ENCODE measurements around the gene HSD11B1L.
A peak's percentile ranks its signal among the peaks of the same experiment; 100 is the strongest.
"Not testable (repeated sequence)": the region's sequence is repeated elsewhere in the genome, so short reads cannot be mapped to it uniquely, and the experiment has no call there.

The HSD11B1L gene

DNA sequence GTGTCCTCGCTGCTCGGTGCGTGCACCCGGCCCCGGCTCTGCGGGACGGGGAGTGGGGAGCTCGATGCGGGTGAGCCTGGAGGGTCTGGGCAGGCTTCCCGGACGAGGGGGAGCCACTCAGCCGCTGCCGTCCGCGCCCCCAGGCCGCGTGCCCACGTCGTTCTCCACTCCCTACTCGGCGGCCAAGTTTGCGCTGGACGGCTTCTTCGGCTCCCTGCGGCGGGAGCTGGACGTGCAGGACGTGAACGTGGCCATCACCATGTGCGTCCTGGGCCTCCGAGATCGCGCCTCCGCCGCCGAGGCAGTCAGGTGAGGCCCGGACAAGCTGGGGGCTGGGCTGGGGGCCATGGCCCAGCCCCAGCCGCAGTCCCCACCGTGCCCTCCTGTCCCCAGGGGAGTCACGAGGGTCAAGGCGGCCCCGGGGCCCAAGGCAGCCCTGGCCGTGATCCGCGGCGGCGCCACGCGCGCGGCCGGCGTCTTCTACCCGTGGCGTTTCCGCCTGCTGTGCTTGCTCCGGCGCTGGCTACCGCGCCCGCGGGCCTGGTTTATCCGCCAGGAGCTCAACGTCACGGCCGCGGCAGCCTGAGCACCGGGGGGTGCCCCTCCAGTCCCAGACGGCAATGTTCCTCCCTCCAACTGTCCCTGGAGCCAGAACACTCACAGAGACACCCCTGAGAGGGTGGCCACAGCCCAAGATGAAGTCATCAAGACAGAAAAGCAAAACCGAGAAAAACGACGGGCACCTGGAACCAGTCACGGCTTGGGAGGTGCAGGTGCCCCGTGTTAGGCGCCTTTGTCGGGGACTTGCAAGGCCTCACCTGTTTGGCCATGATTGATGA lies 6.8 kb downstream of the HSD11B1L start:
- no peak for DNase-seq (ENCODE audit: low spot score)

DNA sequence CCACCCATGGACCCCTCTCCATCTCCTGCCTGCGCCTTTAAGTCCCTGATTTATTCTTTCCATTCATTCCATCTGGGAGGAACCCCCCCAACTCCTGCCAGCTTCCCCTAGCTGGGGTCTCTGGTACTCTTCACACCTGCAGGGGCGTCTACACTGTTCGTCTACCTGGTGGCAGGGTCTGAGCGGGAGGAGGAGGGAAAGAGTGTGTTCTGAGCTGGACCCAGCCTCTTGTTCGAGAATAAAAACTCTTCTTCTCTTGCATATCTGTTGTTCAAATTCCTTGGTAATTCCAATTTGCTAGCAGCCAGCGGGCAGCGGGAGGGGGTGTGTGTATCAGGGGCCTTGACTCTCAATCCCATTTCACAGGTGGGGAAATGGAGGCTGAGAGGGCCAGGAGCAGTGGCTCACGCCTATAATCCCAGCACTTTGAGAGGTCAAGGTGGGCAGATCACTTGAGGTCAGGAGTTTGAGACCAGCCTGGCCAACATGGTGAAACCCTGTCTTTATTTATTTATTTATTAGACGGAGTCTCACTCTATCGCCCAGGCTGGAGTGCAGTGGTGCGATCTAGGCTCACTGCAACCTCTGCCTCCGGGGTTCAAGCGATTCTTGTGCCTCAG lies 7.5 kb downstream of the HSD11B1L start:
- DNase-seq (ENCODE audit: low spot score): not testable (repeated sequence)

DNA sequence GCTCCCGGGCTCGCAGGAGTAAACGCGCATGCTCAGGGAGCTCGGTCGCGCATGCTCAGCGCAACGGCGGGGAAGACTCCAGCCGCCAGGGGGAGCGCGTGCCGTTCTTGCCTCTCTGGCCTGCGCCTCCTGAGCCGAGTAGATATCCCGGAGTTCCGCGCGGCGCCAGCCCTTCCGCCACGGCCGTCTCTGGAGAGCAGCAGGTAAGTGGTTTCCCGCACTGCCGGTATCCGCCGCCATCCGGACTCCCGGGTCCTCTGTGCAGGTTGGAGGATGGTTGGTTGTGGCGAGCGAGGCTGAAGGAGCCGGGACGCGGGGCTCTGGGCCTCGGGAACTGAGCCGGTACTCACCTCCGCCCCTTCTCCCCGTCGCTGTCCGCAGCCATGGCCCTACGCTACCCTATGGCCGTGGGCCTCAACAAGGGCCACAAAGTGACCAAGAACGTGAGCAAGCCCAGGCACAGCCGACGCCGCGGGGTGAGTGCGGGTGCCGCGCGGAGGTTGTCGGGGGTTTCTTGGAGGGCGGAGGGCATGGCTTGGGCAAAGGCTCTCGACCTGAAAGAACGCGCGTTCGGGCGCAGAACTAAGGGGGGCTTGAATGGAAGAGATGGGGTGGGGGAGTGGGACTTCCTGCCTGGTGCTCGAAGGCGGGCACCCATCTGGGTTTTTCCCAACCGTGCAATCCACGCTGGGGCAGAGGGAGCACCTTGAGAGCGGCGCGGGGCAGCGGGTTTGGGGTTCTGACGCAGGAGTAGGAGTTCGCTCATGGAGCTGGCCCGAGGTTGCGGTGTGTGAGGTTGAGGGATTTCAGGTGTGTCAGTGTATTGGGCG lies 9.5 kb downstream of the HSD11B1L start, which contains the start of gene RPL36:
Gene RPL36 (plus strand): TSS at position 171 of the 830 bp plus-strand sequence. CDS start 213 bp downstream, at position 384.
- DNase-seq (ENCODE audit: low spot score): peak; percentile 88

DNA sequence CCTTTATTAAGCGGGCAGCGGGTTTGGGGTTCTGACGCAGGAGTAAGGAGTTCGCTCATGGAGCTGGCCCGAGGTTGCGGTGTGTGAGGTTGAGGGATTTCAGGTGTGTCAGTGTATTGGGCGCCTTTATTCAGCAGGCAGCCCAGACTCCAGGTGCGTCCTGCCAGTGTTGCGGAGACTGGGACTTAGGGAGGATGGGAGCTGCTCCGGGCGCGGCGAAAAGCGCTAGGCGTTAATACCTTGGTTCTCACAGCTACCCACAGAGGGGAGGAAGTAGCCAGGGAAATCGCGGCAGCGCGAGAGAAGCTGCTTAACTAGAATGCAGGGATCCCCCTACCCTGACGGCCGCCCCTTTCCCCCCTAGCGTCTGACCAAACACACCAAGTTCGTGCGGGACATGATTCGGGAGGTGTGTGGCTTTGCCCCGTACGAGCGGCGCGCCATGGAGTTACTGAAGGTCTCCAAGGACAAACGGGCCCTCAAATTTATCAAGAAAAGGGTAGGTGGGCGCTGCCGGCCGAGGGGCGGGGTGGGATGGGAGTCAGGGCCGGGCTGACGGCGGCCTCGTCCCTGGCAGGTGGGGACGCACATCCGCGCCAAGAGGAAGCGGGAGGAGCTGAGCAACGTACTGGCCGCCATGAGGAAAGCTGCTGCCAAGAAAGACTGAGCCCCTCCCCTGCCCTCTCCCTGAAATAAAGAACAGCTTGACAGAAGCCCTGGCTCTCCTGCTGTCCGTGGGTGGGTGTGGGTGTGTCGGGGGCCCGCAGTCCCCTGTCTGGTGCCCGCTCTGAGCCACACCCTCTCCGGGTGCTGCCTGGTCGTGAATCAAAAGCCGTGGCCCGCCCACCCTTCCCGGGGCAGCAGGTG lies 10.4 kb downstream of the HSD11B1L start:
- DNase-seq (ENCODE audit: low spot score): peak; percentile 65

DNA sequence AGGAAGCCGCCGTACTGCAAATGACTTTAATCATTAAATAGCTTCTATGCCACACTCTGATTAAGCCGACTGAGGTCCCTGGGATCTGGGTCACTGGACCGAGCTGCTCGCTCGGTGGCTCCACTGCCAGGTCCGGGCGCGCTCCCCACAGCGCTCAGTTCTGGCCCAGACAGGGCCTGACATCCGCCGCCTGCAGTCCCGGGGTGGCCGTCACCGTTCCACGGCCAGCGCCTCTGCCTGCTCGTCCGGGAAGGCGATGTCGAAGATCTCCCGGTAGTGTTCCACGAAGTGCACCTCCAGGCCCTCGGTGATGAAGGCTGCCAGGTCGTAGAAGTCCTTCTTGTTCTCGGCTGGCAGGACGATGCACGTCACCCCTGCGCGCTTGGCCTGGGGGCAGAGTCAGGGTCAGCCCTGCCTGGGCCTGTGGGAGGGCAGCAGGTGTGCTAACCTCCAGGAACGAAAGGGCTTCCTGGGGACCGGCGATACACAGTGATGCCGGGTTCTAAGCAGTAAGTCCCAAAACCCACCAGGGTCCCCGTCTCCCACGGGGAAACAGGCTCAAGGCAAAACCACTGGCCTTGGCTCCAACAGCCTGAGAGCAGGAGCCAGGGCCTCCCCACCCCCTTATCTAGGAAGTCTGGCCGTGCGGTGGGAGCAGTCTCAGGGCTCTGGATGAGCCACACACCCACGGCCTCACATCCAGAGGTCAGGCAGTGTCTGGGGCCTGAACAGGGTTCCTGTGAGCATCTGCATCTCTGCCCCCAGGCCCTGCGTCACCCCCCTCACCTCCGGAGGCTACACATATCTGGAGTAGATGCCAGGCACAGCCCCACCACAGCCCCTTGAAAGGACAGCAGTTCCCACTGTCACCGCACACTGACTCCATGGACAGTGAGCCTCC lies 11.2 kb downstream of the HSD11B1L start:
- DNase-seq (ENCODE audit: low spot score): no peak

DNA sequence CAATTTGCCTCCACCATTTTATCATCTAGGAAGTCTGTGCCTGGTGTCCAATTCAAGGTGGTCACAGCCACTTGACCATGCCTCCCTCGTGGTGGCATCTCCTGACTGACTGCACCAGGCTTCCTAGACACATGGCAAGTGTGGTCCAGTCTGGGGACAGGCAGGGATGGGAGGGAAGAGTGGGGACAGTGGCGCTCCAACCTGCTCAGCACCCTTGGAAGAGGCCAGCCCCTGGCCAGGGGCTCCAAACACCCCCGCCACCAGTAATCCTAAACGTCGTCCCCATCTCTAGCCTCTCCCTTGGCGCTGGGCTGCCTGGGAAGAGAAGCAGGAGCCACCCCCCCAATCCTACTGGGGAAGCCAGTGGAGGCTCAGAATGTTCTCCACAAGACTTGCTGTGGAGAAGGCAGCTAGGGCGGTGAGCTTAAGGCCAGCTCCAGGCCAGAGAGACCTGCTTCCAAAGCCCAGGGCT lies 11.9 kb downstream of the HSD11B1L start:
- no peak for DNase-seq (ENCODE audit: low spot score)

DNA sequence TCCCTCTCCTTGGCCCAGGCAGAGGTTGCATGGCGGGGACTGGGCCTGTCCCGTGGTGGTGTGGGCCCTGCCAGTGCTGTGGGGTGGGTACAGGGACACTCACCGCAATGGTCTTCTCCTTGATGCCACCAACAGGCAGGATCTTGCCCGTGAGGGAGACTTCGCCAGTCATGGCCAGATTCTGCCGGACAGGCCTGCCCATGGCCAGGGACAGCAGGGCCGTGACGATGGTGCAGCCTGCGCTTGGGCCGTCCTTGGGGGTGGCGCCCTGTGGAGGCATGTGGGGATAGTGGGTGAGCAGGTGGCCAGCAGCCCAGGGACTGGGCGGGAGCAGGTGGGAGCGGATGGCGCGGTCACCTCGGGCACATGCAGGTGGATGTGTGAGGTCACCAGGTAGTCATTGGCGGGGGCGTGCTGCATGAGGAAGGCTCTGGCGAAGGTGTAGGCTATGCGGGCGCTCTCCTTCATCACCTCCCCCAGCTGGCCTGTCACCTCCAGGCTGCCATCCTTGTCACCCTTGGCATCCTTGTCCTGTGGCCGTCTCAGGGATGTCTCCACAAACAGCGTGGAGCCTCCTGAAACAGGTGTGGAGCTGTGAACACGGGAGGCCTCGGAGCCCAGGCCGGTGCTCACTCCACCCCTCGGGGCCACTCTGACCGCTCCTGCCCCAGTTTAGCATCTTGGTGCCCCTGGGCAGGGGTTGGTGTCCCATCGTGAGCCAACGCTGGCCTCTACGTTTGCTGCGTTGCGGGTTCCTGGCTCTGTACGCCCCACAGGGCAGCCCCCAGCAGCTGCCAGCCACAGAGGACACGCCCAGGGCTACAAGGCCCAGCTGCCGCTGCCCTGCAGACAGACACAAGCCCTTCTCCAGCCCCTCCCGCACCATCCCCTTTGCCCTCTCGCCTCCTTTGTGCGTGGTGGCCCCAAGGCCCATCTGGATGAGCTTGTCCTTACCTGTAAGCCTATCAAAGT lies 12.7 kb downstream of the HSD11B1L start:
- peak; percentile 26 for DNase-seq (ENCODE audit: low spot score)

DNA sequence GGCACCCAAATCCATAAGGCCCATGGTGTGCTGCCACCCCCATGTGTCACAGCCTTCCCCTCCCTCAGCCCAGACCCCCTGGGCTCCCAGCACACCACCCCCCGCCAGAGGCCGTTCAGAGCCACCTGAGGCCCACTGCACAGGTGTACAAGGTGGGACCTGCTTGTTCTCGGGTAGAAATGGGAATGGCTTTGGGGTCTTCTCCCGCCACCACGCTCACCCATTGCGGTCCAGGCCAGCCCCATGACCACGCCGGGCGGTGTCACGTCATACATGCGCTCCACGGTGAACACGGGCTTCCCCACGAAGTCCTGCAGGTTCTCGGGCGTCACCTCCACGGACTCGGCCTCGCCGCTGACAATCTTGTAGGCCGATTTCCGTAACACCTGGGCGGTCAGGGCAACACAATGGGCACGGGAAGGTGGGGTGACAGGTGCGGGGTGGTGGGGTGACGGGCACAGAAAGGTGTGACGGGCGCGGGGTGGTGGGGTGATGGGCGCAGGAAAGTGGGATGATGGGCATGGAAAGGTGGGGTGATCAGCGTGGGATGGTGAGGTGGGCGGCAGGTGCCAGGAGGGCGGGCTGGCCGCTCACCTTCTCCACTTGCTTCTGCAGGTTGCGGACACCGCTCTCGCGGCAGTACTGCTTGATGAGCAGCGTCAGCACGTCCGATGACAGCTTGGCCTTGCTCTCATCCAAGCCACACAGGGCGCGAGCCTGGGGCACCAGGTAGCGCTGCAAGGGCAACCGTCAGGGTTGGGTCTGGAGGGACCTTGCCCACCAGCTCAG lies 13.5 kb downstream of the HSD11B1L start:
- no peak for DNase-seq (ENCODE audit: low spot score)

DNA sequence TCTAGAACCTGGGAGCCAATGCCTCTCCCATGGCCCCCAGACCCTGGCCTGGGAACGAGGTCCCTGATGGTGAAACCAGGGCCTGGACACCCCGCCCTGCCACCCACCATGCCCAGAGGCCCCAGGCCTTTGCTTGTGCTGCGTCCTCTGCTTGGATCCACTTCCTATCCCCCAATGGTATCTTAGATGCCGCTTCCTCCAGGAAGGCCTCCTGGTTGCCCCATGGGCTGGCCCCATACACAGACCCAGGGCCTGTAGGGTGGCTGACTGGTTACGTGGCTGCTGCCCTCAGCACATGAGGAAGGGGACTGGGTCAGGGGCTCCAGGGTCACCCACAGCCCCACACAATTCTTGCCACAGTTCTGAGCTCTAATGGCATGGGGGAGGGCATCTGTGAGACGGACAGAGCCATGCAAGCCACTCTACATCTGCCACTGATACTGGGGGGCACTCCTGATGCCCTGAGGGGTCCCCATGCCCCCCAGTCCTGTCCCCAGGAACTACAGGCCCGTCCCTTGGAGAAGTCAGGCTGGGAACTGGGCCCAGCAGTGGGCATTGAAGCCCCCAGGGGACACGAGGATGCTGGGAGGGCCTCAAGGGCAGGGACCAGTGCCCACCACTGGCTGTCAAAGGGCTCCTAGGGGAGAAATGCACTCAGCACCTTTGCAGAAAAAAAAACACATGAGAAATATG lies 14.3 kb downstream of the HSD11B1L start:
- DNase-seq (ENCODE audit: low spot score): no peak

DNA sequence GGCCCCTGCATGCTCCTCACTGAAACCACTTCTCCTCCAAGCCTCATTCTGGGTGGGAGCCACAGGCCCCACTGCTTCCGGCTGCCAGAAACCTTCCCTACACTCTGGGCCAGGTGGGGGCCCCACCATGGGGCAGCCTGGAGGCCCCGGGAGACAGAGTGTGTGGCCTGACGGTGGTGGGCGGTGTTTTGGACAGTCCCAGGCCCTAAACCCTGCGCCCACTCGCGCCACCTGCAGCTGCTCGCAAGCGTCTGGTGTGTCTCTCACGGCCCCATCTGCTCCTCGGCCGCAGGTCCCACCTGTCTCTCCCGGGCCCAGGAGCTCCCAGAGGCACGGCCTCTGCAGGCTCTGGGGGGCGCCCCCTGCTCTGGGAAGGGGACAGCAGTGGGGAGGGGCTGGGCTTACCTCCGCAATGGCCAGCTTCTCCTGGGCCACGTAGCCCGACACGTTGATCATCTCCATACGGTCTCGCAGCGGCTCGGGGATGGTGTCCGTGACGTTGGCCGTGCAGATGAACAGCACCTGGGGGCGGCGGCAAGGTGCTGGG lies 14.9 kb downstream of the HSD11B1L start:
- DNase-seq (ENCODE audit: low spot score): no peak

DNA sequence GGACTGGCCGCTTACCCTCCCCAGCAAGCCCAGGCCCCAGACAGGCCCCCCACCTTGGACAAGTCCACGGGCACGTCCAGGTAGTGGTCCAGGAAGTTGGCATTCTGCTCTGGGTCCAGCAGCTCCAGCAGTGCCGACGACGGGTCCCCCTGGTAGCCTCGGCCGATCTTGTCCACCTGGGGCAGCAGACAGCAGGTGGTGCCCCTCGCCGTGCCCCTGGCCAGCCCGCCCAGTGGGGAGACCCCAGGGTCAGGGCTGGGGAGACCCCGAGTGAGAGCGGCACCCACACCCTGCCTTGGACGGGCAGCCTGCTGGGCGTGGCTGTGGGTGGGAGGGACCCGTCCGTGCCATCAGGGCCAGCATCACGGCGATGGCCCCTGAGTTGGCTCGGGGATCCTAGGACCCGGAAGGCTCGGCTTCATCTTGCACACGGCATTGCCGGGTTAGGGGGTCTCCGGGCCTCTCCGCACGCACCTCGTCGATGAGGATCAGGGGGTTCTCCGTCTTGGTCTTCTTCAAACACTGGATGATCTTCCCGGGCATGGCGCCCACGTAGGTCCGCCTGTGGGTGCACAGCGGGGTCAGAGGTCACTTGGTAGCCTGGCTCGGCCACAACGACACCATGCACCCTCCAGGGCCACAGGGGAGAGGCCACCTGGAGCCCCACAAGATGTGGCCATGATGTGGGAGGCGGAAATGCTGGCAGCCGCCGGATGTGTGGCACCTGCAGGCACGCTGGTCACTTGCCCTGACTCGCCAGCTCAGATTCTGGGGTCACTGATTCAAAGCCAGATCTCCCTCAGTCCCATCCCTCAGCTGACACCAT lies 15.6 kb downstream of the HSD11B1L start:
- no peak for DNase-seq (ENCODE audit: low spot score)

DNA sequence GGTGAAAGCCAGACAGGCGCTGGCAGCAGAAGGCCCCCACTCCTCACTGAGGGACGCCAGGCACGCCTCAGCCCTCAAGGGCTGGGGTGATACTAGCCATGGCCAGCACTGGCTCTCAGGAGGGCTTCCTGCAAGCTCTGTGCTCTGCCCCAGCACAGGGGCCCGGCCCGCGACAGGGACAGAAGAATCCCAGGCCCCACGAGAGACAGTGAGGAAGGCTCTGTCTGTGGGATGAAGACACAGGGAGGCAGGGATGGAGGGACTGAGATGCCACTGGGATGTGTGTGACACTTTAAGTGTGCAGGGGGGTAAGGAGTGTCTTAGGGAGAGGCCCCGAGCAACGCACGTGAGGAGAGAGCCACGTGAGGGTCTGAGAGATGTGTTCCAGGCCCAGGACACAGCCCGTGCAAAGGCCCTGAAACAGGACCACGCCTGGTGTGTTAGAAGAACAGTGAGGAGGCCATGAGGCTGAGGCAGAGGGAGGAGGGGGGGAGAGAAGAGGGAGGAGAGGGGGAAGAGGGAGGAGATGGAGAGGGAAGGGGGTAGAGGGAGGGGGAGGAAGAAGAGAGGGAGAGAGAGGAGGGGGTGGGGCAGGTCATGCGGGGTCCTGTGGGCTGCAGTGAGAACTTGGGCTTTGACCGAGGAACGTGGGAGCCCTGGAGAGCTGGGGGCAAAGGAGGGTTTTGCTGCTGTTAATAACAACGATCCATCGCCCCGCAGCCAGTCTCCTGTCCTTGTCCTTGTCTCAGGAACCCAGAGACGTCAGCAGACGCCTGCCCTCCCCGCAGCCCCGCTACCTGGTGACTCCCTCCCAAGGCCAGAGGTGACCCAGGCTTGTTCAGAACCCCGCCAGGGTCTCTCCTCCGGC lies 16.4 kb downstream of the HSD11B1L start:
- no peak for DNase-seq (ENCODE audit: low spot score)

DNA sequence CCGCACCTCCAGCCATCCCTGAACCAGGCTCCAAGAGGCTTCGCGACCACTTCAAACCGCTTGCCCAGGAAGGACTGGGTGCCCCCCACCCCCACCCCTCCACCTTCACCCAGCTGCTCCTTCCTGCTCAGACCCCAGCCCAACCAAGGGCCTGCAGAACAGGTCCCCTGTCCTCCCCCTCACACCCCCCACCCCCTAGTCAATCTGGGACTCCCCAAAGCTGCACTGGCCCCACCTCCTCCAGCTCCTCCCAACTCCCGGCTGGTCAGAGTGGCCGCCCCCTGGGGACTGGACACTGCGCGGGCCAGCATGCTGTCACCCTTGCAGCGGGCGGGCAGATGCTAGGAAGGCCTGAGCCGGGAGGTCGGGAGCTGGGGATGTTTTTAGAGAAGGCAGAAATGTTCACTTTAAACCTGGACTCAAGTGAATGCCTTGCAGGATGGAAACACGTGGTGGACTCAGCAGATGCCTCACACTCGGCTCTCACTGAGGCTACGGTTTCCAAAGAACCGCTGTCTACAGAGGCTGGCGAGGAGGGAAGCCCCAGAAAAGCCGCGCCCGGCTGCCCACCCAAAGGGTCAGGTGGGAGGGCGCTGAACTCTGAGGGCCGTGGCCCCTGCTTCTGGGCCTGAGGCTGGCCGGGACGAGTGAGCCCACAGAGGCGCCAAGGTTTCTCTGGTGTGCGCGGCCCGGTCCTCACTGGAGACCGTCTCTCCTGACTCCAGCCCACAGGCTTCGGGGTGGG lies 17.2 kb downstream of the HSD11B1L start:
- no peak for DNase-seq (ENCODE audit: low spot score)

DNA sequence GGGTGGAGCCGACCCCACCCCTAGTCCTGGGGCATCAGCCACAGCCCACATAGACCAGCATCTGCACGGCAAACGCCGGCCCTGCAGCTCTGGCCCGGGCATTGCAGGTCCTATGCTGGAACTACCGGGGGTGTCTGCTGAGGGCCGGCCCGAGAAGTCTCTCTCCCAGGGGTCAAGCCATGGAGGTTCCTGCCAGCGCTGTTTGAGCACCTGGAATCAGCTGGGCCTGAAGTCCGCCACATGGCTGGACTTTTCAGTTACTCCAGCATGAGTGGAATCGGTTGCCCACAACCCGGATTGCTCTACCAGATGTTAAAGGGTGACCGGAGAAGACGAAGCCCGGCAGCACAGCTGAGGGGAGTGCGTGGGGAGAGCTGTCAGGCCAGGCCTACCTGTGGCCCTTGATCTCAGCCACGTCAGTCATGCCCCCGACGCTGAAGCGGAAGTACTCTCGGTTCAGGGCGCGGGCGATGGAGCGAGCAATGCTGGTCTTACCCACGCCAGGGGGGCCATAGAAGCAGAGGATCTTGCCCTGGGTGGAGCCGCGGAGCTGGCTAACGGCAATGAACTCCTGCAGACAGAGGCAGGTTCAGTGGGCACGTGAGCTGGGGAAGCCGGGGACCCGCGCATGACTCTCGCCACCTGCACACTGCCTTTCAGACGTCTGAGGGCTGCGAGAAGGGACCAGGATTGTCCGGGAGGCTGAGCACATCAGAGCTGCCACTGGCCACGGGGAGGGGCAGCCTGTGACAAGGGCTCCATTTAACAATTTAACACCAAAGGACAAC lies 18.0 kb downstream of the HSD11B1L start:
- DNase-seq (ENCODE audit: low spot score): no peak
